ENCODE data around the gene GP1BA. TPM values are rescaled to one million over a fixed set of nuclear protein-coding genes. Genes with fewer than 3 reads are reported as not detected.

Gene GP1BA
- total RNA-seq, 1 experiment from 2014 or later, result not detected

GRCh38 chr17:4934173-4934979 lies 2.3 kb downstream of the GP1BA start:
- DNase-seq (ENCODE audit: low spot score), result peak; percentile 64
- in situ Hi-C loops (cut with HindIII; ENCODE audit: low sequenced_read_pairs), result no loop called here

DNA sequence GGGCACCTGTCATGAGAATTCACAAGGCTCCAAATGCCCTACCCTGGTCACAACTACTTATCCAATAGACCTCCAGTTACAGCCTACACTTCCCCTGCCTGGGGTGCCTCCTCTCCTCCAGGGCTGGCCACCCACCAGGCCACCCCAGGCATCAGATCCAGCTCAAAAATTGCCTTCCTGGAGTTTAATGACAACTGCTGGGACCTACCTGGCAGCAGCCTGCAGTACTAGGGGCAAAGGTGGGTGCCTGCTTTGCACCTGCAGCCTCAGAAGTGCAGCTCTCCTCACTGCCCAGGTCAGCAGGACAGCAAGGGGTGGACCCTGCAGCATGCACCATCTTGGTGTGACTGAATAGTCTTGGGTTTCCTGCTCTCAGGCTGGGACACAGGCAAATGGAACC lies 3.6 kb downstream of the GP1BA start:
- in situ Hi-C loops (cut with HindIII; ENCODE audit: low sequenced_read_pairs), result no loop called here
- no peak for DNase-seq (ENCODE audit: low spot score)

GRCh38 chr17:4936436-4936835 lies 4.4 kb downstream of the GP1BA start:
- in situ Hi-C loops (cut with HindIII; ENCODE audit: low sequenced_read_pairs), result no loop called here
- no peak for DNase-seq (ENCODE audit: low spot score)

DNA sequence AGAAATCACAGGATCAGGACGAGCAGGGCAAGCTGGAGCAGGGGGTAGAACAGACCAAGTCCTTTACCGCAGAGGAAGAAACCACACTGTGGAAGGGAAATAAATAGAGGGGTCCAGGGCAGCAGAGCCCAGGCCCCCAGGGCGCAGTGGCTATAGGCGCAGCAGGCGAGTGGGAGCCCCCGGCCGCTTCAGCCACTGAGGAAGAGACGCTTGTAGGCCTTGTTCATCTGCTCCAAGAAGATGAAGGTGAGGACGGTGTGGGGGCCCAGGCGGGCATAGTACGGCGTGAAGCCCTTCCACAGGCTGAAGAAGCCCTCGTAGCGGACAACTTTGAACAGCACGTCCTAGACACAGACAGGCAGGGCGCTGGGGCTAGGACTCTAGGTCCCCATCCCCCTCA lies 5.5 kb downstream of the GP1BA start:
- in situ Hi-C loops (cut with HindIII; ENCODE audit: low sequenced_read_pairs), result no loop called here
- no peak for DNase-seq (ENCODE audit: low spot score)

GRCh38 chr17:4938069-4938491 lies 6.0 kb downstream of the GP1BA start:
- in situ Hi-C loops (cut with HindIII; ENCODE audit: low sequenced_read_pairs), result no loop called here
- no peak for DNase-seq (ENCODE audit: low spot score)

GRCh38 chr17:4938688-4939545 lies 6.8 kb downstream of the GP1BA start:
- in situ Hi-C loops (cut with HindIII; ENCODE audit: low sequenced_read_pairs), result no loop called here
- DNase-seq (ENCODE audit: low spot score), result peak; percentile 19

DNA sequence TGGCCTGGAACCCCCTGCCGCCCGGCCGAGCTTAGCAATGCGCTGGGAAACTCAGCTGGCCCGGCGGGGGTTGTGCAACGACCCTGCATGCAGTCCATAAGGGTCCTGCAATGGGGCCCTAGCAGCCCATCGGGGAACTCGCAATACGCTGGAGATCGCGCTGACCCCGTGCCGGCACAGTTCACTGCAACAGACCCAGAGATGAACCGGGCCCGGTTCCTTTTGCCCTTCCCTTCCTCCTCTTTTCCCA lies 7.4 kb downstream of the GP1BA start:
- no peak for DNase-seq (ENCODE audit: low spot score)
- in situ Hi-C loops (cut with HindIII; ENCODE audit: low sequenced_read_pairs), result no loop called here

DNA sequence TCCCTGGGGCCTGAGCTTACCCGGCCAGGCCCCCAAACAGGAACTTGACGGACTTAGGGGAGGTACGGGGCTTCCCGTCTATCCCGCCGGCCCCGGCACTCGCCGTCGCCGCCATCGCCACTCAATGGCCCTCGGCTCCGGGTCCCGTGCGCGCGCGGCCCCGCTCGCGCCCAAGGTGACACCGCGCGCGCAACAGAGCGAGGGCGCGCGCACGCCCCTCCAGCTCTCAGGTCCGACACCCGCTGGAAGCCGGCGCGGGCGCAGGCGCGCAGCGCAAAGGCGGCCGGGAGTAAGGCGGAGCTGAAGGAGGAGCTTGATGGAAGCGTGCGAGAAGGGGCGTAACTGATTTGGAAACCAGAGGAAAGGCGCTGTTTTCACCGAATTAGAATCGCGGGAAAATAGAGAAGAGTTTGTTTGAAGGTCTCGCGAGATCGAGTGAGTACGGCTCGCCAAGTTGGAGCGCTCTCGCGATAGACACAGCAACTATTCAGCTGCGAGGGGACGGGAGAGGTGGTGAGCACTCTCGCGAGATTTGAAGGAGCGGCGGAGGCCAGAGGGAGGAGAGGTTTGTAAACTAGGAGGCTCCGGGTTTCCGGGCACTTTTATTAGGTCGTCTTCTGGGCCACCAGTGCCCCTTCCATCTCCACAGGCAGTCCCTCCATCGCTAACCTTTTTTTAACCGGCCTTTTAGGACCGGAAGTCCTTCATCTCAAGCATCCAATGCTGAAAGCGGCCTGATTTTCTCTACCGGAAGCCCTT lies 7.9 kb downstream of the GP1BA start, which contains the start of the genes RNF167 and SLC25A11:
RNF167 (plus strand) TSS at position 473 of the 759 bp plus-strand sequence. CDS start 642 bp downstream, outside the sequence.
SLC25A11 (minus strand) TSS at position 251 of the 759 bp plus-strand sequence; CDS start at position 115, 136 bp downstream.
- peak; percentile 99 for DNase-seq (ENCODE audit: low spot score)

DNA sequence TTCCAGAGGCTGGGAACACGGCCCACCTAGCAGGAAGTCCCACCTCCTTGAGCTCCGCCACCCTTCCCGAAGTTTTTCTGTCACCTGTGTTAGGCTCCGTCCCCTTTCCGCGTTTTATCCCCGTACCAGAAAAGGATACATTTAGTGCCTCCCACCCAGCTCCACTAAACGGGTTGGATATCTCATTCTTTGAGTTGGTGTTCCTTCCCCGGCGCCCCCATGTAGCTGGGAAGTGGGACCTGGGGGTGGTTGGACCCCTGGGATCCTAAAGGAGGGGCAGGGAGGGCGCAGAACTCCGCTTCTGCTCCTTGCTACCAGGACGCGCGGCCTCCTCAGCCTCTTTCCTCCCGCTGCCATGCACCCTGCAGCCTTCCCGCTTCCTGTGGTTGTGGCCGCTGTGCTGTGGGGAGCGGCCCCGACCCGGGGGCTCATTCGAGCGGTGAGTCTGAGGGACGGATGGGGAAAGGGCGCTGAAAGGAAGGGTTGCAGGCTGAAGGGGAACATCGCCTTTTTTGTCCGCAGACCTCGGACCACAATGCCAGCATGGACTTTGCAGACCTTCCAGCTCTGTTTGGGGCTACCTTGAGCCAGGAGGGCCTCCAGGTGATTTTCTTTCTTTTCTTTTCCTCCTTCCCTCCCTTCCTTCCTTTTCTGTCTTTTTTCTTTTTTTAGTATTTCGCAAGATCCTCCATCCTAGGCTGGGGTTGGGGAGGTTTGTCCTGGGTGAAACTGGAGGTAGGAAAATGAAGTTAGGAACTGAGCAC lies 8.7 kb downstream of the GP1BA start:
- no peak for DNase-seq (ENCODE audit: low spot score)
- in situ Hi-C loops (cut with HindIII; ENCODE audit: low sequenced_read_pairs), result no loop called here

More for the DNA sequence above, 7.9 kb downstream of the GP1BA start, which contains the start of the genes RNF167 and SLC25A11:
- in situ Hi-C loops (cut with HindIII; ENCODE audit: low sequenced_read_pairs), result no loop called here

GRCh38 chr17:4941319-4941610 lies 9.2 kb downstream of the GP1BA start:
- in situ Hi-C loops (cut with HindIII; ENCODE audit: low sequenced_read_pairs), result no loop called here
- DNase-seq (ENCODE audit: low spot score), result no peak

GRCh38 chr17:4942760-4943508 lies 10.9 kb downstream of the GP1BA start:
- in situ Hi-C loops (cut with HindIII; ENCODE audit: low sequenced_read_pairs), result no loop called here

DNA sequence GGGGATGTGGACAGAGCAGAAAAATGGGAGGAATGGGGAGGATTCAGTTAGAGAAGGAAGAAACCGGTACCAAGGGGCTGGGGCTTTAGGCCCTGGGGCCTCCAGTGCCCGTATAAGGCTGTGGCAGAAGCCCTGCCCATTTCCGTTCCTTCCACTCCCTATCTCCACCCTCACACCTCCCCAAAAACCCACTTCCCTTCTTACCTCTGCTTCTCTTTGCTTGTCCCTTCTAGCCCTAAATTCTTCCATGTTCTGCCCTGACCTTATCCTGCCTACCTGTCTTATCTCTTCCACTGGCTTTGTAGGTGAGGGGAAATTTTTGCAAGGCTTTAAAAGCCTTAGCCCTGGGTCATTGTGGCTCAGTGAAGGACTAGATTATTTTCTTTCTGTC lies 12.1 kb downstream of the GP1BA start:
- in situ Hi-C loops (cut with HindIII; ENCODE audit: low sequenced_read_pairs), result no loop called here
- no peak for DNase-seq (ENCODE audit: low spot score)

More at GRCh38 chr17:4942760-4943508, 10.9 kb downstream of the GP1BA start:
- DNase-seq (ENCODE audit: low spot score), result no peak

DNA sequence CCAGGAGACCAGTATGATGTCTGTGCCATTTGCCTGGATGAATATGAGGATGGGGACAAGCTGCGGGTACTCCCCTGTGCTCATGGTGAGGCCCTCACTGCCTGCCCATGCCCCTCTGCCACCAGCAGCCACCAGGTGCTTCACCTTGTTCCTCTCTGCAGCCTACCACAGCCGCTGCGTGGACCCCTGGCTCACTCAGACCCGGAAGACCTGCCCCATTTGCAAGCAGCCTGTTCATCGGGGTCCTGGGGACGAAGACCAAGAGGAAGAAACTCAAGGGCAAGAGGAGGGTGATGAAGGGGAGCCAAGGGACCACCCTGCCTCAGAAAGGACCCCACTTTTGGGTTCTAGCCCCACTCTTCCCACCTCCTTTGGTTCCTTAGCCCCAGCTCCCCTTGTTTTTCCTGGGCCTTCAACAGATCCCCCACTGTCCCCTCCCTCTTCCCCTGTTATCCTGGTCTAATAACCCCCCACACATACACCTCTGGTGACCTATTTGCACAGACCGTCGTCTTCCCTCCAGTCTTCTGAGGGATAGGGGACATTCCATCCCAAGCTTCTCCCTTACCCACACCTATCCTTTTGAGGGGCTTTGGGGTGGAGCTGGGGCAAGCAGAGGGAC lies 12.6 kb downstream of the GP1BA start:
- DNase-seq (ENCODE audit: low spot score), result no peak
- in situ Hi-C loops (cut with HindIII; ENCODE audit: low sequenced_read_pairs), result no loop called here

GRCh38 chr17:4945176-4945943 lies 13.3 kb downstream of the GP1BA start:
- DNase-seq (ENCODE audit: low spot score), result peak; percentile 23
- in situ Hi-C loops (cut with HindIII; ENCODE audit: low sequenced_read_pairs), result no loop called here

GRCh38 chr17:4945944-4946280 lies 13.8 kb downstream of the GP1BA start:
- in situ Hi-C loops (cut with HindIII; ENCODE audit: low sequenced_read_pairs), result no loop called here

GRCh38 chr17:4946312-4946976 lies 14.4 kb downstream of the GP1BA start:
- DNase-seq (ENCODE audit: low spot score), result no peak
- in situ Hi-C loops (cut with HindIII; ENCODE audit: low sequenced_read_pairs), result no loop called here

More at GRCh38 chr17:4945944-4946280, 13.8 kb downstream of the GP1BA start:
- DNase-seq (ENCODE audit: low spot score), result no peak

GRCh38 chr17:4947010-4947410 lies 14.9 kb downstream of the GP1BA start:
- in situ Hi-C loops (cut with HindIII; ENCODE audit: low sequenced_read_pairs), result no loop called here
- DNase-seq (ENCODE audit: low spot score), result no peak
